Stimulated activated naive CD8-positive, alpha-beta T cell treated with anti-CD3 and anti-CD28 coated beads, Interleukin-15, amount 100 ng/mL, for 72 hours (primary cell): ENCODE results near the gene LMX1A.

Source experiments
- ATAC-seq: fragments of 150-1000 bp; cut with Tn5 transposase; 2 replicates; pipeline ENCODE4 v1.10.0; 2021; ENCODE audit warnings: mild to moderate bottlenecking, moderate library complexity
- DNase-seq, 2 donors: peaks; one replicate each; pipeline ENCODE4 v3.0.0; 2021 to 2022
- H3K27ac Mint-ChIP-seq, 2 donors: one replicate each; pipeline ENCODE4 v1.8.0; 2022; ENCODE audit warnings: mild to moderate bottlenecking in 2 of 2, mixed read lengths in 2 of 2, moderate library complexity in 2 of 2
- H3K27me3 Mint-ChIP-seq: one replicate; pipeline ENCODE4 v1.8.0; 2022; ENCODE audit warnings: mixed read lengths
- H3K4me1 Mint-ChIP-seq: one replicate; pipeline ENCODE4 v1.8.0; 2022; ENCODE audit warnings: mild to moderate bottlenecking, mixed read lengths
- H3K4me3 Mint-ChIP-seq, 2 donors: one replicate each; pipeline ENCODE4 v1.8.0; 2022; ENCODE audit warnings: mild to moderate bottlenecking in 2 of 2, mixed read lengths in 2 of 2, moderate library complexity in 1 of 2
- H3K9me3 Mint-ChIP-seq, 2 donors: one replicate each; pipeline ENCODE4 v1.8.0; 2022; ENCODE audit warnings: mixed read lengths in 2 of 2

Gene LMX1A

DNA sequence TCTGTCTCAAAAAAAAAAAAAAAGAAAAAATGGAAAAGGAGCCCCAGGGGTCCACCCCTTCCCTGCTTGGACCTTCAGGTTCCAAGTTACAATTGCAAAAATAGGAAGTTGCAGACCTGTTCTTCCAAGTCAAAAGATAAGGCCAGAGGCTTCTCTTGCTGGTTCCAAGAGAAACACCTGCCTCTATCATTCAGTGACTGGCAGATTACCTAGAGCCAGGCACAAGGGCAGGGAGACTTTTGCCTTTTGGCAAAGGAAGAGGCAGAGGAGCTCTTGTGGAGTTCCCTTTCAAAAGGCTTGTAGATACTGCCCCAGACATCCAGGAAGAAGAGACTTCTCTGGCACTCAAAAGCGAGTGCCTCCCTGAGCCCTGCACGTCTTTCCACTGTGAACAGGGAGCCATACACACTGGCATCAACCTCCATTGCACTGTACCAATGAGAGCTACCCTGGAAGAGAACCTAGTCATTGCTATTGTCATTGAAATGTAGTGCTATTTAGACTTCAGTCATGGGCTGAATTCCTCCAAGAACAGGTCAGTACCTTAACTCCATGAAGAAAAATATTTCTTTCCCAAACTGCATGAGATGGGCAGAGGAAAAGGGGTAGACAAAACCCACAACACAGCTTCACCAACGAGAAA is 91.2 kb downstream of the LMX1A start:
- H3K9me3 Mint-ChIP-seq: peaks cover 5 to 6% of the 10 kb centered on the region in 2 donors
- no peak overlapping the region for H3K4me3 Mint-ChIP-seq
- peaks cover 7% of the 10 kb centered on the region for H3K27me3 Mint-ChIP-seq
- DNase-seq (no peak), ATAC-seq (no peak)
- no peaks in the 10 kb centered on the region for H3K4me1 Mint-ChIP-seq
- no peak overlapping the region for H3K27ac Mint-ChIP-seq

DNA sequence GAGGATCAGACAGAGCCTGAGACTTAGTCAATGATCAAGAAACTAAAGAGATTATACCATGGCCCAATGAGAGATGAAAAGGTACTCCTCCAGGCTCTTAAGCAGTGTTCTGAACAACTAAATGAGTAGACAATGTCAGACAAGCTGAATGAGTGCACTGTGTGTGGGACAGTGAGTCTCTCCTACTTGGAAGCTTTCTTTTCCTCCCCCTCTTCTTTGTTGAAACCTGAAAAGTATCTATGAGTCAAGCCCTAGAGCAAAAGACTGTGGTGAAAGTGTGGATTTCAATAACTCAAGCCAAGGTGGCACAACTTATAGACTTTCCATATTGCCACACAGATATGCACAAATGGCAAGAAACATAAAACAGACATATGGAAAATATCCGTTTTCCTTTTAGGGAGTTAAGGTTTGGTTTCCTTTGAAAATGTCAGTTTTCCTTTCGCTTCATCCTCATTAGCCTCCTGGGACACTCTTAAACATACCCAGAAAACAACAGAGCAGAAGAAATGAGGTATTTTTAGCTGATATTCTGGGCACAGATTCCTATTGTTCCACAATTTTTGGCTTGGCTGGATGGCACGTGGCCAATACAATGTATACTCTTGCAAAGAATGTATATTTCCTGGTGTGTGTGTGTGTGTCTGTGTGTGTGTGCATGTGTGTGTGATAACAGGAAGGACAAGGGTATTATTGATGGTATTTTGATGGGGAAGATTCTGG is 96.6 kb downstream of the LMX1A start:
- Mint-ChIP-seq H3K27ac (no peak overlapping the region), H3K9me3 (peaks cover 0 to 6% of the 10 kb centered on the region in 2 donors), H3K27me3 (peaks cover 22% of the 10 kb centered on the region), H3K4me1 (no peaks in the 10 kb centered on the region), H3K4me3 (no peak overlapping the region)
- DNase-seq (no peak), ATAC-seq (no peak)

DNA sequence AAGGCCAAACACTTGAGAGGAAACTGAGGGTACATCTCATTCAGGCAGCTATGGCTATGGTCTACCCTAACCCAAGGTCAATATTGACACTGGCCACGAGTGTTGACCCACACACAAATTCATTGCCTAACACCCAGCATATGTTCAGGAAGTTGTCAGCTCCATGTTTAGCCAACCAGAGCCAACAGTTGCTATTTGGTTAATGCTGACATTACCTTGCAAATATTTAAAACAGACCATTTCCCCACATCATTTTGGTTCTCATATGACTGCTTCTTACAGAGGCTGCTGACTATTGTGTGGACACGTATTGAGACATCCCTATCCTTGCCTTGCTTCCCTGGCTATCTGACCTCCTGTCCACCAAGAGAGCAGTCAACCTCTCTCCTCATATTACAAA is 97.3 kb downstream of the LMX1A start:
- no peaks in the 10 kb centered on the region for H3K4me1 Mint-ChIP-seq
- H3K4me3 Mint-ChIP-seq: no peak overlapping the region
- peaks cover 28% of the 10 kb centered on the region for H3K27me3 Mint-ChIP-seq
- H3K27ac Mint-ChIP-seq: no peak overlapping the region
- no peak for DNase-seq
- peaks cover 0 to 6% of the 10 kb centered on the region in 2 donors for H3K9me3 Mint-ChIP-seq
- no peak for ATAC-seq

DNA sequence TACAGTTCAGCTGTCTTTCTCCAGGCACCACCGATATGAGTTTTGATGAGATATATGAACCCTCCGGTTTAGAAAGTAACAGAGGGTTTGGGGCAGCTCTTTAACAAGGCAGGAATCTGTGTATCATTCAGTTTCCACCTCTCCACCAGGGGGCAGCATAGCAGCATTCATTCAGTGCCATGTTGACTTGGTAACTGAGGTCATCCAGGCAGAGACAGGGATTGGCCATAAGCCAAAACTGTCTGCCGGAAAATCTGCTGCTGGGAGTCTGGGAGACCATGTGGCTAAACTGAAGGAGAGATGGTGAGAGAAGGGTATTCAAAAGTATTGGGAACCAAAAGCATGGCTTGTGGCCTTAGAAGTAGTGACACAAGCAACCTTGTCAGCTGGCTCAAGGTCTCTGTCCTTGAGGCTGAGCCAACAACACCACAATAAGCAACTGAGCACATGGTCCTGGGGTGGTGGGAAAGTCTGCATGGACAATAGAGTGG is 98.5 kb downstream of the LMX1A start:
- Mint-ChIP-seq H3K27me3 (peaks cover 29% of the 10 kb centered on the region), H3K27ac (no peak overlapping the region), H3K9me3 (no peaks in the 10 kb centered on the region), H3K4me3 (no peak overlapping the region), H3K4me1 (no peaks in the 10 kb centered on the region)
- DNase-seq (peak; percentile 16 to 26), ATAC-seq (peak; percentile 43)

DNA sequence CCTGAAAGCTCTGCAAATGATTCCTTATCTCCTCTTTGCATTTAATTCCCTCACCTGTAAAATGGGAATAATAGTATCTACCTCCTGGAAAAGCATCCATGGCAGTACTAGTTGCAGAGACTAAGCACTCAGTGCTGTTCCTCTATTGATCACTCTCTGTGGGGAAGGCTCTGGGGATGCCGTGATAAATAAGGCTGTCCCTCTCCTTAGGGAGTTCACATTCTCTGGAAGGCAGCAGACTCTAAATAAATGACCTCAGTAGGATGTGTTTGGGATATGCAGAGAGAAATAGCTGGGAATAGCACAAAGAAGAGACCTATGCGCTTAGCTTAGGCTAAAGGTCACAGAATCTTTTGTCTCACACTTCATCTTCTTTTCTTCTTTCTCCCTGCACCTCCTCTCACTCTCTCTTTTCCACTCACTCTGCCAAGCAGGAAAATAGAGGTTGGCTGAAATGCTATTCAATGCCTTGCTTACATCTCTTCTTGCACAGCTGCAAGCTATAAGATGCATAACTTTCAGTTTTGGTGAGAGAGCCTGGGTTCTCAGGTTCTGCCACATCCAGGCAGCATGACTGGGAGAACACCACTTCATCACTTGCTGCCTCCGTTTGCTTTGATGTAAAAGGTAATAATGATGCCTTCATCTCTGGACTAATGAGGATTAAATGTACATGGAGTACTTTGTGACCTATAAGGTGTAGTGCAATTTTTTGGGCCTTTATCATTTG is 101.5 kb downstream of the LMX1A start:
- H3K9me3 Mint-ChIP-seq: no peaks in the 10 kb centered on the region
- peaks cover 26% of the 10 kb centered on the region for H3K27me3 Mint-ChIP-seq
- no peaks in the 10 kb centered on the region for H3K4me1 Mint-ChIP-seq
- DNase-seq: no peak
- no peak overlapping the region for H3K27ac Mint-ChIP-seq
- no peak for ATAC-seq
- no peak overlapping the region for H3K4me3 Mint-ChIP-seq

DNA sequence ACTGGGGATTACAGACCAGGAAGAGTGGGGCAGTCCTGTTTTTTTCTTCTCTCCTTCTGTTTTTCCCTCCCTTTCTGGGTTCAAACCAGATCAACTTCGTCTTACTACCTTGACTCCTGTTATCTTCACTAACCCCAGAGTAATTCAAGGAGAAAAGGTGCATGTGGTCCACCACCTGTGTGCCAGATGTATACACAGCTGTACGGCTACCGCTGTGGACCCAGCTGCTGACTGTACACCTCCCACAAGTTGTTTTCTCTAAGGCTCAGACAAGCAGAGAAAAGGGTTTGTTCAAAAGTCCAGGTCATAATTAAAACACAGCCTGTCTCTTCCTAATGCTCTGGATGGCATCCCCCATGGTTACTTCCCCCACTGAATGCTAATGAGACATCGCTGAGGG is 102.1 kb downstream of the LMX1A start:
- H3K27me3 Mint-ChIP-seq: peaks cover 26% of the 10 kb centered on the region
- no peaks in the 10 kb centered on the region for H3K4me1 Mint-ChIP-seq
- no peak overlapping the region for H3K27ac Mint-ChIP-seq
- no peak overlapping the region for H3K4me3 Mint-ChIP-seq
- DNase-seq (no peak), ATAC-seq (no peak)
- no peaks in the 10 kb centered on the region for H3K9me3 Mint-ChIP-seq

DNA sequence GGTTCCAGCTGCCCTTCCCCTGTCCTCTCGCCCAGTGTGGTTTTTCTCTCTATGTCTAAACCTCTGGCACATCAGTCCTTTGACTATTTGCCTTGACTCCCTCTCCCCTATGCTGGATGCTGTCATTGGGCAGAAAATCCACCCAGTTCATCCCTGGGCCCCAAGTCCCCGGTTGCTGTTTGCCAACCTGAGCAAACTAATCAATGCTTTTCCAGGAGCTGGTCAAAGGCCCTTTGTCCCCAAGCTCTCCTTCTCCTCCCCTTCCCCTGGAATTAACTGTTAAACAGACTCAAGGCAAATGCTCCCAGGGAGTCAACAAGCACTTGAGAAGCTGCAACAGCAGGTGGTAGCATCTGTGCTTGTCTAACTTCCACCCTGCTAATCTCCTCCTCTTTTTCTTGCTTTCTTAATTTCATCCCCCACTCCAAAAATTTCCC is 102.7 kb downstream of the LMX1A start:
- Mint-ChIP-seq H3K4me1 (no peaks in the 10 kb centered on the region), H3K27me3 (peaks cover 26% of the 10 kb centered on the region), H3K4me3 (no peak overlapping the region), H3K27ac (no peak overlapping the region), H3K9me3 (no peaks in the 10 kb centered on the region)
- no peak for ATAC-seq
- no peak for DNase-seq

DNA sequence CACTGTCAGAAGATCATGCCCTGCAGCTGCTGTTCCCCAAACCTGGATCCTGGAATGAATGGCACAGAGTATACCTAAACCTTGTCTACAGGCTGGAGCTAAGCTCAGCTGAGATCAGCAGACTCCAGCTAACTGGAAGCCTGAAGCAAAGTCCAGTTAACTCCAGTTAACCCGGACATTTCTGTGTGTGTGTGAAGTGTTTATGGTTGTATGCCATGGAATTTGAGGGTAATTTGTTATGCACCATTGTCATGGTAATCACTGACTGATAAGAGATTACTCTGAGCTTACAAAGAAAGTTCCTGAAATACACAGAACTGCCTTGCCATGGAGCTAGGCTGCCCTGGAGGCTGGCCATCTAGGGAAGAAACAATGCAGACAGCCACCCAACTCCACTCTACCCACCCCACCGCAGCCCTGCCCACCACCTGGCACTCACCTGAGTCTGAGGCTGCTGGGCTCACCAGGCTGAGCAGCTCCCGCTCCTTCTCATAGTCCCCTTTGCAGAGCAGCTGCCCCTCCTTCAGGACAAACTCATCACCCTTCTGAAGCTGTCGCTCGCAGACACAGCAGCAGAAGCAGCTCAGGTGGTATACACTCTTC is 107.4 kb downstream of the LMX1A start:
- no peak overlapping the region for H3K27ac Mint-ChIP-seq
- no peaks in the 10 kb centered on the region for H3K9me3 Mint-ChIP-seq
- H3K4me3 Mint-ChIP-seq: no peak overlapping the region
- H3K4me1 Mint-ChIP-seq: no peaks in the 10 kb centered on the region
- DNase-seq: no peak
- peaks cover 4% of the 10 kb centered on the region for H3K27me3 Mint-ChIP-seq
- ATAC-seq: no peak

DNA sequence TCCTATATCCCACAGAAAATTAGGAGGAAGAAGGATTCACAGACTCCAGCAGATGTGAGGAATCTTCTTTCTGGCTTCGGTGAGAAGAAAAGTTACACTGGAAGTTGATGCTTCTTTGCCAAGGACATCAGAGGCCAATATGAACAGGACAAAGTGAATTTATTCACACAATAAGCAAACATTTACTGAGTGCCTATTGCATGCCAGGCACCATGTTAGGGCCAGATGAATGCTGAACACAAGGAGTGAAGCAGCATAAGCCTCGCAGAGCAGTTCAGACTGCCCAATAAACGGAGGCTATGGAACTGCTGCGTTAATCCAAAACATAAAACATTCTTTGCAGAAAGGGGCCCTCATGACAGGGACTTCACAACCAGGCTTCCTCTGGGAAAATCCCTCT is 114.6 kb downstream of the LMX1A start:
- no peaks in the 10 kb centered on the region for H3K4me1 Mint-ChIP-seq
- H3K27me3 Mint-ChIP-seq: peaks cover 24% of the 10 kb centered on the region
- H3K4me3 Mint-ChIP-seq: no peak overlapping the region
- DNase-seq: no peak
- H3K27ac Mint-ChIP-seq: no peak overlapping the region
- no peak for ATAC-seq
- no peaks in the 10 kb centered on the region for H3K9me3 Mint-ChIP-seq

DNA sequence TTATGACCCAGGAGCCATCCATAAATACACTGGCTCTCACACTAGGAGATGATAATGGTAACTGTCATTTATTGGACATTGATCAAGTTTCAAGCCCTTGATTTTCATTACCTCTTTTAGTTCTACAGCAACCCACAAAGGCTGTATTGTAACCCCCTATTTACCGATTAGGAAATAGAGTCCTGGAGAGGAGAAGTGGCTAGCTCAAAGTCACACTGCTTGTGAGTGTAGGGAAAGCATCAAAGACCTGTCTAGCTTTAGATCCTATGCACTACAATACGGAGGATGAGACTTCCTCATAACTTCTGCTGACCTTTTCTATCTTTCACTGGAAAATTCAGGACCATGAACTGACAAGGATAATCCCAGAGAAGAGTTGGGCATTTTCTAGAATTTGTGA is 115.2 kb downstream of the LMX1A start:
- peaks cover 31% of the 10 kb centered on the region for H3K27me3 Mint-ChIP-seq
- ATAC-seq: no peak

DNA sequence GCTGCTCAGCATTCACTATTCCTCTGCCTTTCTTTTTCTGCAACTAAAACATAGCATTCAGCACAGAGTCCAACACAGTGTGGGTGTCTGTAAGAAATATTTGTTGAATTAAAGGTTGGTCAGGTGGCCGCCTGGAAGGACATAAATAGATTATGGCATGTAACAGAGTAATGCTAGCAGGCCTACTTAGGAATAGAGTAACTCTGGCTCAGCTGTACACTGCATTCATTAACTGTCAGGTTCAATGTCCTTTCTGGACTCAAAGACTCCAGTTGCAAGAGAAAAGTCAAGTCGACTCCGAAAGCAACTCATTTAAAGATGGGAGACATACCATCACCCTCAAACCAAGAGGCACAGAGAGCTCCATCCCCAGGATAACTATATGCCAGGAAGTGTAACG is 116.0 kb downstream of the LMX1A start:
- Mint-ChIP-seq H3K4me1 (peaks cover 7% of the 10 kb centered on the region), H3K27me3 (peaks cover 39% of the 10 kb centered on the region), H3K4me3 (no peak overlapping the region), H3K9me3 (no peaks in the 10 kb centered on the region), H3K27ac (no peak overlapping the region)
- ATAC-seq (no peak), DNase-seq (no peak)

More for the DNA sequence above, 115.2 kb downstream of the LMX1A start:
- no peak overlapping the region for H3K4me3 Mint-ChIP-seq
- DNase-seq: no peak
- no peaks in the 10 kb centered on the region for H3K4me1 Mint-ChIP-seq
- H3K9me3 Mint-ChIP-seq: no peaks in the 10 kb centered on the region
- no peak overlapping the region for H3K27ac Mint-ChIP-seq

DNA sequence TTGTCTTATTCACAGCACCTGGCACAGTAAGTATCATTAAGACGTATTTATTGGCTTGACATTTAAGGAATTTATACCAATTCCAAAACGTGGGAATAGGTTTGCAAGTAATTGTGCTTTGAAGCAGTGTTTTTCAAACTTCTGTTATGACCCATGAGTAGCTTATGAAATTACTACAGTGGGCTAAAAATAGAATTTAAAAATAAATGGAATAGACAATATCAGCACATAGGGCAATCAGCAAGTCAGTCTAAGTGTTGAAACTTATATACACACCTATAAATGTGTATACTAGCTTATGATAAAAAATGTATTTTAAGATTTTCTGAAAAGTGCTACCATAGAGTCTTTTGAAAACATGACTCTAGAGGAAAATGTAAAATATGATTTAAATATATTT is 116.6 kb downstream of the LMX1A start:
- Mint-ChIP-seq H3K4me3 (no peak overlapping the region), H3K9me3 (no peaks in the 10 kb centered on the region), H3K27me3 (peaks cover 45% of the 10 kb centered on the region), H3K27ac (no peak overlapping the region), H3K4me1 (peaks cover 10% of the 10 kb centered on the region)
- ATAC-seq: no peak
- no peak for DNase-seq

DNA sequence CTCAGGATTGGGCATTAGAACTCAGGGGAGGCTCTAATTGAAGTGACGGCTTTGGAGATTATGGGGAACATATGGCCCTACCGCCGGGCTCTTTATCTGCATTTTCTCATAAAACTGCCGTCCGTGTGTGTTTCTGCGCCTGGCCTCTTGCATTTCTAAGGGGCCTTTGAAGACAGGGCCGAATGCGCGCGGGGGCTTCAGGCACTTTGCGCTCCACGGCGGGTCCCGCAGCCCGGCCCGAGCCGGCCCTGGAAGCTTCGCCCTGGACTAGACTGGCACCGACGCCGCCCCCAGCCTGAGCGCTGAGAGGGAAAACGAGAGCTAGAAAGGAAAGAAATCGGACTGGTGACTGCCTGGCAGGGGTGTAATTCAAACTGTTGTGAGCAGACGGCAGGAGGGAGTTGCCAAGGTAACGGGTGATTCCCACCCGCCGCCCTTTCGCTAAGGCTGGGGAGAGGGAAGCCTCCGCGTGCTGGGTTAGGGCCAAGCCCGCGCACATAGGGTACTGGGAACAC is 120.7 kb downstream of the LMX1A start:
- ATAC-seq (no peak), DNase-seq (no peak)
- Mint-ChIP-seq H3K4me1 (peaks cover 13% of the 10 kb centered on the region), H3K27ac (no peak overlapping the region), H3K9me3 (no peaks in the 10 kb centered on the region), H3K4me3 (peak overlapping the region in 1 of 2 donors; percentile 21), H3K27me3 (peaks cover 79% of the 10 kb centered on the region)

DNA sequence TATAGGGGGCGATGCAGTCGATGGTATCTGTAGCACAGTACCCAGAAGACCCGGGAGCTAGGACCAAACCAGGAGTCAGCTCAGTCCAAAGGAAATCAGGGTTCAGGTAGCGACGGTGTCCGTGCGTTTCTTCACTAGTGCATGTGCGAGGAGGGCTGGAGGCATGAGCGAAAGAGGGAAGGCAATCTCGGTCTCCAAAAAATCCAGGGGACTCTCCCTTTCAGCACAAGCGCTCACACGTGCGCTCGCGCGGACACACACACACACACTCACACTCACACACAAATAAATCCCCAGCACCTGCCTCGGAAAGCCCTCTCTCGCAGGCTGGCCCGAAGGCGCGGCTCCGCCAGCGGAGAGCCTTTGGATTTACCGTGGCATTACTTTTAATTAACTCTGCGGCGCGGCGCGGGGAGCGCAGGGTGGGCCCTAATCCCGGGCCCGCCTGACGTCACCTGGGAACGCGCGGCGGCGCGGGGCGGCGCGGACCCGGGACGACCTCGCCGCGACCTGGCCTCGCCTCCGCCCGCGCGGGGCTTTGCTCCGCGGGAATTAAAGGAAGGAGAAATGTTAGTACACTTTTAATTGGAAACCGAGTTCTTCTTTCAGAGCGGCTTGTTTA is 121.2 kb downstream of the LMX1A start:
- Mint-ChIP-seq H3K27ac (no peak overlapping the region), H3K4me3 (peak overlapping the region in 1 of 2 donors; percentile 37), H3K9me3 (no peaks in the 10 kb centered on the region), H3K27me3 (peaks cover 79% of the 10 kb centered on the region), H3K4me1 (peaks cover 13% of the 10 kb centered on the region)
- DNase-seq (no peak), ATAC-seq (no peak)

DNA sequence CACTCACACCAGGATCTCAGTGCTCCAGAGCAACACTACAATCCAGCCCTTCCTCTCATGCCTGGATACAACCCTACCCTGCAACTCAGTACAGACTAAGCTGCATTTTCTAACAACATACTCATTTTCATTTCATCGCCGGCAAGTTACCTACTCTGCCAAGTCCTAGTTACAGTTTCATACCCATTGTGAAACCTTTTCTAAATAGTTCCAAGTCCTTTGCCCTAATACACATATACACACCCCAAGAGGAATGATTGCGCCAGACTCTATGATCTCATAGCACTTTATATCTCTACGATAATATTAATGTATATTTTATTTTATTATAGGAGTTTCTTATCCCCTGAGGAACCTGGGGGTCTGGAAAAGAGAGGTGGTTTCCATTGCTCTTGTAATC is 122.4 kb downstream of the LMX1A start:
- Mint-ChIP-seq H3K4me3 (no peak overlapping the region), H3K27me3 (peaks cover 77% of the 10 kb centered on the region), H3K9me3 (no peaks in the 10 kb centered on the region), H3K4me1 (peaks cover 13% of the 10 kb centered on the region), H3K27ac (no peak overlapping the region)
- ATAC-seq: no peak
- DNase-seq: no peak
